ENCODE data around the gene NATD1. TPM values are rescaled to one million over a fixed set of nuclear protein-coding genes. Genes with fewer than 3 reads are reported as not detected.

NATD1 gene
- total and polyA plus RNA-seq, 10 of the 15 experiments (the other 5 are each of a cell fraction or from before 2014, with no cell fraction given) = 0.02 to 0.33 (median 0.15) TPM

DNA sequence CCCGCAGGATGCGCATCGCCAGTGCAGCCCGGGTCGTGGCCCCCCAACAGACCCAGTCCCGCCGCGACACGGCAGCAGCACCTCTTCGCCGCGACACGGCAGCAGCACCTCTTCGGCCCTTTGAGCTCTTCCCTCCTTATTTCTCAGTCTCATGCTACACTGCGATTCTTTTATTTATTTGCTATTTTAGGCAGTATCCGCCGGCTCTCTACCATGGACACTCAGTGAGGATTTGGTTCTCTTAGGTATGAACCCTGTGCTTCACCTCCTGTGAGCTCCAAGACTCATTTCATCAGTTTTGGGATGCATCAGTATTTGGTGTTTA is 23.0 kb upstream of the NATD1 start:
- ATAC-seq (no peak), DNase-seq (ENCODE audit: low read depth, low spot score) (no peak), FAIRE-seq (no peak)
- BruUV-seq (replicated peaks) = no TSS peak
- POLR2A ChIA-PET = interaction anchor here (1.0 to 1.2 kb wide), 3 partner anchors 9 to 133 kb away, joined by 3 read pairs; no protein-coding TSS in a partner anchor
- in situ Hi-C loops (cut with MboI) = loop anchor here (5.0 to 10.0 kb wide), 3 partner anchors 49 to 239 kb away; no protein-coding TSS in a partner anchor
- Histone ChIP-seq H3K4me1 (ENCODE audit: control insufficient read depth, insufficient read depth, low read length) (peaks cover 10% of the 10 kb centered on the region), H4K20me1 (ENCODE audit: control insufficient read depth, insufficient read depth) (no peaks in the 10 kb centered on the region), H3K36me3 (ENCODE audit: control insufficient read depth in 2 of 2, insufficient read depth in 2 of 2, low read length in 1 of 2) (no peaks in the 10 kb centered on the region), H3K4me2 (ENCODE audit: control insufficient read depth, insufficient read depth) (peak overlapping the region; percentile 98), H3K4me3 (peak overlapping the region; percentile 72; the same call in 1 of the 2 replicates), H2AFZ (ENCODE audit: control insufficient read depth, low read depth, low read length) (peak overlapping the region; percentile 96), H3K27ac (ENCODE audit: control insufficient read depth, insufficient read depth) (no peak overlapping the region), H3K9me3 (replicated peaks; ENCODE audit: control insufficient read depth, insufficient read depth, low read length) (no peaks in the 10 kb centered on the region), H3K79me2 (ENCODE audit: control insufficient read depth, insufficient read depth, low read length) (no peaks in the 10 kb centered on the region), H3K9ac (ENCODE audit: control insufficient read depth, insufficient read depth, low read length) (no peak overlapping the region), H3K27me3 (replicated peaks in 1 of 2; ENCODE audit: control insufficient read depth in 2 of 2, insufficient read depth in 2 of 2, low read length in 1 of 2) (peaks cover 0 to 5% of the 10 kb centered on the region in 2 experiments; a peak in 3 of 4 replicates)
- CTCF ChIA-PET = interaction anchor here (0.6 to 3.5 kb wide), 9 partner anchors 11 to 236 kb away, joined by 3 to 32 read pairs (median 9); partner anchors contain the start of gene DHRS7B
- WGBS (ENCODE audit: insufficient coverage, insufficient replicate concordance, low lambda C conversion rate, missing lambda C conversion rate) = 12% methylated on average over 10 of the region's 17 CpGs
- intact Hi-C loops (cut with micrococcal nuclease; ENCODE audit: unreplicated experiment) = no loop called here
- SMC1A ChIA-PET (ENCODE audit: uncharacterized antibody, unreplicated experiment) = interaction anchor here (1.3 to 2.1 kb wide), 7 partner anchors 10 to 237 kb away, joined by 3 to 13 read pairs (median 5); no protein-coding TSS in a partner anchor
- RAD21 ChIA-PET (ENCODE audit: unreplicated experiment) = interaction anchor here (0.5 to 2.3 kb wide), 12 partner anchors 9 to 283 kb away, joined by 3 to 14 read pairs (median 4); no protein-coding TSS in a partner anchor
- no peak for TF ChIP-seq RAD21 (IDR thresholded peaks at IDR 0.05; ENCODE audit: insufficient read depth, low read depth, low read length)
- TF ChIP-seq TCF7 (IDR thresholded peaks at IDR 0.05; ENCODE audit: borderline replicate concordance) = no peak

DNA sequence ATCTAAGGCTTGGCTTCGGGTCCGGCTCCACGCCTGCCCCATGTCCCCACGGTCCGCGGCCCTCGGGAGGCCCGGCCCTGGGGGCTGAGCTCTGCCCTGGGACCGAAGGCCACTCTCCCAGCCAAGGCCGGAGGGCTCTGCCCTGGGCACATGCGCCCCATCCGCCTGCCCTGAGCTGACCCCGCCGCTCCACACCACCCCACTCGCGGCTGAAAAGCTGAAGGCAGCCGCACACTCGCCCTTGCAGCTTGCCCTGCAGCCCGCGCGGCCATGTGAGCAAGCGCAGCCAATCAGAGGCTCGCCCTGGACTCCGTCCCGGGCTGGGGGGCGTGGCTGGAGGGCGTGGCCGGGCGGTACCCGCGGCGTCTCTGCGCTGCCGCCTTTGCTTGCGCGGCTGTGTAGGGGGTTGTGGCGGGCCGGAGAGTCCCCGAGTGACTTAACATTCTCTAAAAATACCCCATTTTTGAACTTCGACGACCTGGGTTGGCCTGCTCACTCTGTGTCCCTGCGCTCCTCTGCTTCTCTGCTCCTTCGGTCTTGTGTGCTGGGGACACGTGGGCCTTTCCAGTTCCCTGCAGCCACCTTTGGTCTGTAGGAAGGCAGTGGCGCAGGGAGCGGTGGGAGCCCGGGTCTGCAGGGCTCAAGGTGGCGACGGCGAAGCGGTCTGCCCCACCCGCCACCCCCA is 22.5 kb upstream of the NATD1 start:
- ChIA-PET POLR2A (interaction anchor here (0.5 to 1.7 kb wide), 4 partner anchors 12 to 183 kb away, joined by 3 to 6 read pairs (median 3); no protein-coding TSS in a partner anchor), CTCF (interaction anchor here (0.6 to 3.5 kb wide), 11 partner anchors 11 to 237 kb away, joined by 3 to 32 read pairs (median 7); partner anchors contain the start of gene DHRS7B), SMC1A (ENCODE audit: uncharacterized antibody, unreplicated experiment) (interaction anchor here (0.9 to 2.0 kb wide), 9 partner anchors 10 to 237 kb away, joined by 3 to 9 read pairs (median 5); no protein-coding TSS in a partner anchor), RAD21 (ENCODE audit: unreplicated experiment) (interaction anchor here (0.6 to 2.3 kb wide), 12 partner anchors 9 to 283 kb away, joined by 3 to 14 read pairs (median 4); no protein-coding TSS in a partner anchor)
- H4K20me1 ChIP-seq (ENCODE audit: control insufficient read depth, insufficient read depth) = no peaks in the 10 kb centered on the region
- in situ Hi-C loops (cut with MboI) = loop anchor here (5.0 to 10.0 kb wide), 3 partner anchors 49 to 239 kb away; no protein-coding TSS in a partner anchor
- peak overlapping the region; percentile 96 for H2AFZ ChIP-seq (ENCODE audit: control insufficient read depth, low read depth, low read length)
- no peak overlapping the region for H3K27ac ChIP-seq (ENCODE audit: control insufficient read depth, insufficient read depth)
- H3K79me2 ChIP-seq (ENCODE audit: control insufficient read depth, insufficient read depth, low read length) = no peaks in the 10 kb centered on the region
- H3K4me2 ChIP-seq (ENCODE audit: control insufficient read depth, insufficient read depth) = peak overlapping the region; percentile 98
- H3K4me1 ChIP-seq (ENCODE audit: control insufficient read depth, insufficient read depth, low read length) = peaks cover 10% of the 10 kb centered on the region
- H3K4me3 ChIP-seq = peak overlapping the region; percentile 72
- peak; percentile 44 for FAIRE-seq
- intact Hi-C loops (cut with micrococcal nuclease; ENCODE audit: unreplicated experiment) = no loop called here
- peaks cover 0 to 5% of the 10 kb centered on the region in 2 experiments; a peak in 3 of 4 replicates for H3K27me3 ChIP-seq (replicated peaks in 1 of 2; ENCODE audit: control insufficient read depth in 2 of 2, insufficient read depth in 2 of 2, low read length in 1 of 2)
- peak; percentile 43 for DNase-seq (ENCODE audit: low read depth, low spot score)
- peak overlapping the region; percentile 56; the same call in 1 of the 2 replicates for H3K9ac ChIP-seq (ENCODE audit: control insufficient read depth, insufficient read depth, low read length)
- no peaks in the 10 kb centered on the region for H3K9me3 ChIP-seq (replicated peaks; ENCODE audit: control insufficient read depth, insufficient read depth, low read length)
- no TSS peak for BruUV-seq (replicated peaks)
- peak; percentile 97 for ATAC-seq
- no peaks in the 10 kb centered on the region for H3K36me3 ChIP-seq (ENCODE audit: control insufficient read depth in 2 of 2, insufficient read depth in 2 of 2, low read length in 1 of 2)
- 1% methylated on average over 50 of the region's 52 CpGs for WGBS (ENCODE audit: insufficient coverage, insufficient replicate concordance, low lambda C conversion rate, missing lambda C conversion rate)
- TF ChIP-seq RCOR1 (conservative IDR thresholded peaks at IDR 0.05; ENCODE audit: low read depth, low read length) = no peak
- no peak for TF ChIP-seq TCF7 (IDR thresholded peaks at IDR 0.05; ENCODE audit: borderline replicate concordance)
- no peak for TF ChIP-seq TARDBP (IDR thresholded peaks at IDR 0.05; ENCODE audit: borderline replicate concordance)
- TF ChIP-seq, protein P1, sequence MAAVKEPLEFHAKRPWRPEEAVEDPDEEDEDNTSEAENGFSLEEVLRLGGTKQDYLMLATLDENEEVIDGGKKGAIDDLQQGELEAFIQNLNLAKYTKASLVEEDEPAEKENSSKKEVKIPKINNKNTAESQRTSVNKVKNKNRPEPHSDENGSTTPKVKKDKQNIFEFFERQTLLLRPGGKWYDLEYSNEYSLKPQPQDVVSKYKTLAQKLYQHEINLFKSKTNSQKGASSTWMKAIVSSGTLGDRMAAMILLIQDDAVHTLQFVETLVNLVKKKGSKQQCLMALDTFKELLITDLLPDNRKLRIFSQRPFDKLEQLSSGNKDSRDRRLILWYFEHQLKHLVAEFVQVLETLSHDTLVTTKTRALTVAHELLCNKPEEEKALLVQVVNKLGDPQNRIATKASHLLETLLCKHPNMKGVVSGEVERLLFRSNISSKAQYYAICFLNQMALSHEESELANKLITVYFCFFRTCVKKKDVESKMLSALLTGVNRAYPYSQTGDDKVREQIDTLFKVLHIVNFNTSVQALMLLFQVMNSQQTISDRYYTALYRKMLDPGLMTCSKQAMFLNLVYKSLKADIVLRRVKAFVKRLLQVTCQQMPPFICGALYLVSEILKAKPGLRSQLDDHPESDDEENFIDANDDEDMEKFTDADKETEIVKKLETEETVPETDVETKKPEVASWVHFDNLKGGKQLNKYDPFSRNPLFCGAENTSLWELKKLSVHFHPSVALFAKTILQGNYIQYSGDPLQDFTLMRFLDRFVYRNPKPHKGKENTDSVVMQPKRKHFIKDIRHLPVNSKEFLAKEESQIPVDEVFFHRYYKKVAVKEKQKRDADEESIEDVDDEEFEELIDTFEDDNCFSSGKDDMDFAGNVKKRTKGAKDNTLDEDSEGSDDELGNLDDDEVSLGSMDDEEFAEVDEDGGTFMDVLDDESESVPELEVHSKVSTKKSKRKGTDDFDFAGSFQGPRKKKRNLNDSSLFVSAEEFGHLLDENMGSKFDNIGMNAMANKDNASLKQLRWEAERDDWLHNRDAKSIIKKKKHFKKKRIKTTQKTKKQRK (IDR thresholded peaks at IDR 0.05; ENCODE audit: low read depth, low read length) = no peak
- TF ChIP-seq, protein P2, sequence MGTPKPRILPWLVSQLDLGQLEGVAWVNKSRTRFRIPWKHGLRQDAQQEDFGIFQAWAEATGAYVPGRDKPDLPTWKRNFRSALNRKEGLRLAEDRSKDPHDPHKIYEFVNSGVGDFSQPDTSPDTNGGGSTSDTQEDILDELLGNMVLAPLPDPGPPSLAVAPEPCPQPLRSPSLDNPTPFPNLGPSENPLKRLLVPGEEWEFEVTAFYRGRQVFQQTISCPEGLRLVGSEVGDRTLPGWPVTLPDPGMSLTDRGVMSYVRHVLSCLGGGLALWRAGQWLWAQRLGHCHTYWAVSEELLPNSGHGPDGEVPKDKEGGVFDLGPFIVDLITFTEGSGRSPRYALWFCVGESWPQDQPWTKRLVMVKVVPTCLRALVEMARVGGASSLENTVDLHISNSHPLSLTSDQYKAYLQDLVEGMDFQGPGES (IDR thresholded peaks at IDR 0.05) = peak; percentile 47; the same call in 1 of the 2 replicates
- TF ChIP-seq GATAD2B (conservative IDR thresholded peaks at IDR 0.05; ENCODE audit: low read depth) = peak; percentile 71
